Measurements from ENCODE around the gene MSI1. TPM values are rescaled to one million over a fixed set of nuclear protein-coding genes. Genes with fewer than 3 reads are reported as not detected.

Gene MSI1
- total and polyA plus RNA-seq, 10 of the 15 experiments (the other 5 are each of a cell fraction or from before 2014, with no cell fraction given), result 0.04 TPM; not detected in 9

DNA sequence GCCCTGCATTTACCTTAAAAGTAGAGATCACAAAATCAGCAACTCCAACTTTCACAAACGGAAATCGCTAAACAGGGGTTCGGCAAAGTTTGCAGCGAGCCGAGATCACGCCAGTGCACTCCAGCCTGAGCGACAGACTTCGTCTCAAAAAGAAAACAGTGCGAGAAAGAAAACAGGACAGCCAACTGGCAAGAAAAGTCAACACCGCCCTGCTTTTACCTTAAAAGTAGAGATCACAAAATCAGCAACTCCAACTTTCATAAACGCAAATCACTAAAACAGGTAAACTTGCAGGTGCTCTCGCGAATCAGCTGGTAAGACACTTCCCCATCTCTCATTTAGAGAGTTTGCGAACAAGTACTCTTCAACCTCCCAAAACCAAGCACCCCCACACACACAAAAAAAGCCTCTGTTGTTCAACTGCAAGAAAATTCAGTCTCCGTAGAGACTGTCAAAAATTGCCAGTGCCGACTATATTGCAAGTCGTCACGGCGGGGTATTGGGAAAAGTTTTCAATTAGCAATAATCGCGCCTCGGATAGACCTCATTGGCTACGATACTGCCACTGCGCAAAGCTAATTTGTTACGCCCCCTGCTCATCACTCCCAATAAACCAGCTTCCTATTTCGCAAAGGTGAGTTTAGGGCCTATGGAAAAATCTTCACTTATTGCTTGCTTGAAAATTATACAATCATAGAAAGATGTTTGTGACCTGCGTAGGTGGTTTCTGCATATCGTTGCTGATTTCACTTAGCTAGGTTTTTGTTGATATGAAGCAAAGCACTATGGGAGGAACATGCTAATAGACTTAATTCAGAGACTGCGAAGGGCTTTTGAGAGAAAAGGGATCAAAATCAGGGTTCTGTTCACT lies 76.1 kb downstream of the MSI1 start, which contains the start of gene RNU4-1 (continued):
- TF ChIP-seq, protein P1, sequence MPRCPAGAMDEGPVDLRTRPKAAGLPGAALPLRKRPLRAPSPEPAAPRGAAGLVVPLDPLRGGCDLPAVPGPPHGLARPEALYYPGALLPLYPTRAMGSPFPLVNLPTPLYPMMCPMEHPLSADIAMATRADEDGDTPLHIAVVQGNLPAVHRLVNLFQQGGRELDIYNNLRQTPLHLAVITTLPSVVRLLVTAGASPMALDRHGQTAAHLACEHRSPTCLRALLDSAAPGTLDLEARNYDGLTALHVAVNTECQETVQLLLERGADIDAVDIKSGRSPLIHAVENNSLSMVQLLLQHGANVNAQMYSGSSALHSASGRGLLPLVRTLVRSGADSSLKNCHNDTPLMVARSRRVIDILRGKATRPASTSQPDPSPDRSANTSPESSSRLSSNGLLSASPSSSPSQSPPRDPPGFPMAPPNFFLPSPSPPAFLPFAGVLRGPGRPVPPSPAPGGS (IDR thresholded peaks at IDR 0.05; ENCODE audit: borderline replicate concordance, insufficient read depth, low read depth, low read length, poor library complexity, severe bottlenecking), result peak; percentile 96
- TF ChIP-seq POLR2AphosphoS2 (IDR thresholded peaks at IDR 0.05; ENCODE audit: low read depth, low read length), result peak; percentile 99
- TF ChIP-seq IRF4 (IDR thresholded peaks at IDR 0.05; ENCODE audit: low read depth, low read length), result peak; percentile 65; the same call in 1 of the 2 replicates
- no peak for TF ChIP-seq RFX5 (IDR thresholded peaks at IDR 0.05; ENCODE audit: low read depth, low read length)
- TF ChIP-seq, protein P2, sequence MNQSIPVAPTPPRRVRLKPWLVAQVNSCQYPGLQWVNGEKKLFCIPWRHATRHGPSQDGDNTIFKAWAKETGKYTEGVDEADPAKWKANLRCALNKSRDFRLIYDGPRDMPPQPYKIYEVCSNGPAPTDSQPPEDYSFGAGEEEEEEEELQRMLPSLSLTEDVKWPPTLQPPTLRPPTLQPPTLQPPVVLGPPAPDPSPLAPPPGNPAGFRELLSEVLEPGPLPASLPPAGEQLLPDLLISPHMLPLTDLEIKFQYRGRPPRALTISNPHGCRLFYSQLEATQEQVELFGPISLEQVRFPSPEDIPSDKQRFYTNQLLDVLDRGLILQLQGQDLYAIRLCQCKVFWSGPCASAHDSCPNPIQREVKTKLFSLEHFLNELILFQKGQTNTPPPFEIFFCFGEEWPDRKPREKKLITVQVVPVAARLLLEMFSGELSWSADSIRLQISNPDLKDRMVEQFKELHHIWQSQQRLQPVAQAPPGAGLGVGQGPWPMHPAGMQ (IDR thresholded peaks at IDR 0.05; ENCODE audit: borderline replicate concordance), result no peak
- no peak for TF ChIP-seq JUND (IDR thresholded peaks at IDR 0.05; ENCODE audit: low read depth, low read length)
- TF ChIP-seq RAD51 (IDR thresholded peaks at IDR 0.05), result peak; percentile 37; the same call in 1 of the 2 replicates
- TF ChIP-seq GATAD2B (conservative IDR thresholded peaks at IDR 0.05; ENCODE audit: low read depth), result 0 out of 2 replicates have a peak, but pooled peaks have one; percentile 24
- TF ChIP-seq MYB (IDR thresholded peaks at IDR 0.05; ENCODE audit: borderline replicate concordance, low read depth, low read length), result 0 out of 2 replicates have a peak, but pooled peaks have one; percentile 65
- 0 out of 2 replicates have a peak, but pooled peaks have one; percentile 80 for TF ChIP-seq WRNIP1 (IDR thresholded peaks at IDR 0.05; ENCODE audit: borderline replicate concordance, low read depth, low read length)
- TF ChIP-seq, protein P3, sequence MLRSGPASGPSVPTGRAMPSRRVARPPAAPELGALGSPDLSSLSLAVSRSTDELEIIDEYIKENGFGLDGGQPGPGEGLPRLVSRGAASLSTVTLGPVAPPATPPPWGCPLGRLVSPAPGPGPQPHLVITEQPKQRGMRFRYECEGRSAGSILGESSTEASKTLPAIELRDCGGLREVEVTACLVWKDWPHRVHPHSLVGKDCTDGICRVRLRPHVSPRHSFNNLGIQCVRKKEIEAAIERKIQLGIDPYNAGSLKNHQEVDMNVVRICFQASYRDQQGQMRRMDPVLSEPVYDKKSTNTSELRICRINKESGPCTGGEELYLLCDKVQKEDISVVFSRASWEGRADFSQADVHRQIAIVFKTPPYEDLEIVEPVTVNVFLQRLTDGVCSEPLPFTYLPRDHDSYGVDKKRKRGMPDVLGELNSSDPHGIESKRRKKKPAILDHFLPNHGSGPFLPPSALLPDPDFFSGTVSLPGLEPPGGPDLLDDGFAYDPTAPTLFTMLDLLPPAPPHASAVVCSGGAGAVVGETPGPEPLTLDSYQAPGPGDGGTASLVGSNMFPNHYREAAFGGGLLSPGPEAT (IDR thresholded peaks at IDR 0.05; ENCODE audit: low read depth), result no peak

Data from GM12878 (cell line).